Lower leg skin (tissue), 4 donors: ENCODE measurements around the gene FURIN. TPM values are rescaled to one million over a fixed set of nuclear protein-coding genes. Genes with fewer than 3 reads are reported as not detected.

Experiments
- DNase-seq, 2 donors: peaks; one replicate each; pipeline ENCODE4 v3.0.0-alpha.2; 2019; ENCODE audit warnings: low spot score in 2 of 2
- H3K4me3 ChIP-seq: fragments of 200-600 bp; sonication (generic); 2 replicates; pipeline ENCODE4 v1.5.1; 2017; ENCODE audit warnings: mild to moderate bottlenecking, low read depth; ENCODE audit not compliant: poor library complexity, severe bottlenecking
- CTCF ChIP-seq, 3 donors: fragments of 450-650 bp; IDR thresholded peaks; one replicate each; pipeline ENCODE4 v1.5.1; 2016; ENCODE audit warnings: antibody characterized with exemption in 3 of 3, mild to moderate bottlenecking in 3 of 3, moderate library complexity in 2 of 3
- POLR2A ChIP-seq, 2 donors: fragments of 450-650 bp; IDR thresholded peaks; one replicate each; pipeline ENCODE4 v1.6.1; 2016 to 2017; ENCODE audit warnings: antibody characterized with exemption in 2 of 2, mild to moderate bottlenecking in 1 of 2, moderate library complexity in 1 of 2
- WGBS, 2 donors: methylation state at CpG; one replicate each; pipeline ENCODE4 v1.1.5; 2018; 5-methylcytosine and 5-hydroxymethylcytosine counted together
- intact Hi-C: fragments of 100-400 bp; cut with DNase I; formaldehyde crosslinking; loops from one replicate; pipeline ENCODE4 v1.15.0; 2023; ENCODE audit warnings: low total_unique reads
- total RNA-seq, 4 donors: library from RNA; depleted of rRNA; stranded (reverse); fragments of >200 nt; gene quantifications; one replicate each; pipeline ENCODE4 v1.1.0, GENCODE V29; 2016

The FURIN gene
- total RNA-seq, 4 donors from 2014 or later = 114 to 163 (median 149) TPM

GRCh38 chr15:90883976-90884718 is 15.8 kb downstream of the FURIN start, which contains the start of gene FES:
TSS of gene FES (plus strand) at chr15:90884504. CDS start at chr15:90885046, 542 bp downstream.
- intact Hi-C loops = loop anchor here (5.0 kb wide), 1 partner anchor 1882 kb away; no protein-coding TSS in a partner anchor
- 3 to 11% methylated on average over 20 to 51 of the region's 58 CpGs for WGBS, 2 donors
- peak within 1 kb of the TSS; percentile 41 for H3K4me3 ChIP-seq
- DNase-seq = peak in 1 of 2 donors; percentile 94
- TF ChIP-seq POLR2A (IDR thresholded peaks at IDR 0.05) (no peak), CTCF (IDR thresholded peaks at IDR 0.05) (no peak)

- DNase-seq = no peak
- peak overlapping the region; percentile 41 for H3K4me3 ChIP-seq
- intact Hi-C loops = loop anchor here (5.0 kb wide), 2 partner anchors 238 to 1883 kb away; no protein-coding TSS in a partner anchor
- no peak for TF ChIP-seq CTCF (IDR thresholded peaks at IDR 0.05)
- 43 to 71% methylated on average over 16 of the region's 16 CpGs for WGBS, 2 donors
These were observed 16.5 kb downstream of the FURIN start for GRCh38 chr15:90884719-90885431.

- WGBS, 2 donors = 31 to 58% methylated on average over 15 to 16 of the region's 23 CpGs
- intact Hi-C loops = loop anchor here (5.0 kb wide), 1 partner anchor 238 kb away; no protein-coding TSS in a partner anchor
- TF ChIP-seq POLR2A (IDR thresholded peaks at IDR 0.05) = no peak
- TF ChIP-seq CTCF (IDR thresholded peaks at IDR 0.05) = peak in 1 of 3 donors; percentile 89
- DNase-seq = peak; percentile 75 to 97
- no peak overlapping the region for H3K4me3 ChIP-seq
These were observed 17.3 kb downstream of the FURIN start for GRCh38 chr15:90885432-90886290.

- intact Hi-C loops = loop anchor here (5.0 kb wide), 1 partner anchor 239 kb away; no protein-coding TSS in a partner anchor
- no peak overlapping the region for H3K4me3 ChIP-seq
- DNase-seq = no peak
- 21 to 24% methylated on average over 5 of the region's 5 CpGs for WGBS, 2 donors
- no peak for TF ChIP-seq POLR2A (IDR thresholded peaks at IDR 0.05)
- no peak for TF ChIP-seq CTCF (IDR thresholded peaks at IDR 0.05)
These were observed 17.9 kb downstream of the FURIN start for GRCh38 chr15:90886291-90886614.

GRCh38 chr15:90887037-90887481 is 18.7 kb downstream of the FURIN start:
- intact Hi-C loops = loop anchor here (5.0 kb wide), 1 partner anchor 240 kb away; no protein-coding TSS in a partner anchor
- no peak overlapping the region for H3K4me3 ChIP-seq
- DNase-seq = no peak
- TF ChIP-seq POLR2A (IDR thresholded peaks at IDR 0.05) (no peak), CTCF (IDR thresholded peaks at IDR 0.05) (no peak)
- WGBS, 2 donors = 86 to 95% methylated on average over 11 to 13 of the region's 13 CpGs
